A549 (cell line): ENCODE results near the gene TDRD12.

Experiments used
- CHD2 ChIP-seq: fragments of 150-350 bp; IDR thresholded peaks from 2 replicates; pipeline ENCODE4 v1.6.1; 2014; ENCODE audit warnings: low read length; ENCODE audit not compliant: partially characterized antibody
- CTCF ChIP-seq: fragments of >200 bp; sonication (Bioruptor Twin); formaldehyde crosslinking; IDR thresholded peaks from 3 replicates; pipeline ENCODE4 v1.5.1; 2016
- E2F6 ChIP-seq: IDR thresholded peaks from 2 replicates; pipeline ENCODE4 v1.6.1; 2012; ENCODE audit warnings: low read depth, borderline replicate concordance
- HMGXB4 ChIP-seq: fragments of 250-450 bp; sonication (Bioruptor Pico); IDR thresholded peaks from 2 replicates; pipeline ENCODE4 v1.5.0; 2021; ENCODE audit warnings: mild to moderate bottlenecking, moderate library complexity, borderline replicate concordance
- JUN ChIP-seq, 2 experiments: fragments of >200 bp; sonication (Bioruptor Twin); formaldehyde crosslinking; IDR thresholded peaks; 2 replicates in 1 of 2; 3 replicates in 1 of 2; pipeline ENCODE4 v1.6.1; 2016 to 2017
- MAFK ChIP-seq: fragments of 450-650 bp; IDR thresholded peaks from 2 replicates; pipeline ENCODE4 v1.6.1; 2014; ENCODE audit not compliant: partially characterized antibody
- MYC ChIP-seq: IDR thresholded peaks from 2 replicates; pipeline ENCODE4 v1.6.1; 2012; ENCODE audit warnings: mild to moderate bottlenecking, inconsistent platforms, low read length, improper control_type of control experiment, borderline replicate concordance
- NR3C1 ChIP-seq: fragments of >200 bp; sonication (Bioruptor Twin); formaldehyde crosslinking; IDR thresholded peaks from 3 replicates; pipeline ENCODE4 v1.6.1; 2017
- POLR2A ChIP-seq: IDR thresholded peaks from 2 replicates; pipeline ENCODE4 v1.6.1; 2012; ENCODE audit warnings: mild to moderate bottlenecking, low read length
- RAD21 ChIP-seq, 2 experiments: fragments of >200 bp in 1 of 2; sonication (Bioruptor Twin) in 1 of 2; formaldehyde crosslinking in 1 of 2; IDR thresholded peaks in 1 of 2; conservative IDR thresholded peaks in 1 of 2; 2 replicates in 1 of 2; 3 replicates in 1 of 2; pipeline ENCODE4 v1.6.1; 2012 to 2018; ENCODE audit warnings: inconsistent platforms in 1 of 2
- REST ChIP-seq: fragments of 200-600 bp; sonication (generic); IDR thresholded peaks from 2 replicates; pipeline ENCODE4 v1.6.1; 2016; ENCODE audit warnings: antibody characterized with exemption, mild to moderate bottlenecking, moderate library complexity
- USF2 ChIP-seq: fragments of 450-650 bp; IDR thresholded peaks from 2 replicates; pipeline ENCODE4 v1.6.1; 2014; ENCODE audit warnings: antibody characterized with exemption

GRCh38 chr19:32816555-32817099 lies 97.1 kb downstream of the TDRD12 start:
- TF ChIP-seq CTCF (no peak), RAD21 (conservative IDR thresholded peaks at IDR 0.05 in 1 of 2, IDR thresholded peaks at IDR 0.05 in 1 of 2) (no peak), MYC (no peak), CHD2 (no peak), HMGXB4 (CRISPR knock-in tag) (no peak), NR3C1 (no peak), POLR2A (no peak), REST (no peak), MAFK (no peak), JUN (IDR thresholded peaks at IDR 0.05) (no peak), E2F6 (no peak), USF2 (no peak)
